GM19397 (cell line): ENCODE data around the gene ALOX15B.

Source experiments
- ATAC-seq: cut with Tn5 transposase; IDR thresholded peaks from one replicate; pipeline ENCODE4 v1.9.1; 2021; ENCODE audit warnings: mild to moderate bottlenecking, moderate library complexity; ENCODE audit not compliant: unreplicated experiment

The ALOX15B gene, protein sequence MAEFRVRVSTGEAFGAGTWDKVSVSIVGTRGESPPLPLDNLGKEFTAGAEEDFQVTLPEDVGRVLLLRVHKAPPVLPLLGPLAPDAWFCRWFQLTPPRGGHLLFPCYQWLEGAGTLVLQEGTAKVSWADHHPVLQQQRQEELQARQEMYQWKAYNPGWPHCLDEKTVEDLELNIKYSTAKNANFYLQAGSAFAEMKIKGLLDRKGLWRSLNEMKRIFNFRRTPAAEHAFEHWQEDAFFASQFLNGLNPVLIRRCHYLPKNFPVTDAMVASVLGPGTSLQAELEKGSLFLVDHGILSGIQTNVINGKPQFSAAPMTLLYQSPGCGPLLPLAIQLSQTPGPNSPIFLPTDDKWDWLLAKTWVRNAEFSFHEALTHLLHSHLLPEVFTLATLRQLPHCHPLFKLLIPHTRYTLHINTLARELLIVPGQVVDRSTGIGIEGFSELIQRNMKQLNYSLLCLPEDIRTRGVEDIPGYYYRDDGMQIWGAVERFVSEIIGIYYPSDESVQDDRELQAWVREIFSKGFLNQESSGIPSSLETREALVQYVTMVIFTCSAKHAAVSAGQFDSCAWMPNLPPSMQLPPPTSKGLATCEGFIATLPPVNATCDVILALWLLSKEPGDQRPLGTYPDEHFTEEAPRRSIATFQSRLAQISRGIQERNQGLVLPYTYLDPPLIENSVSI

DNA sequence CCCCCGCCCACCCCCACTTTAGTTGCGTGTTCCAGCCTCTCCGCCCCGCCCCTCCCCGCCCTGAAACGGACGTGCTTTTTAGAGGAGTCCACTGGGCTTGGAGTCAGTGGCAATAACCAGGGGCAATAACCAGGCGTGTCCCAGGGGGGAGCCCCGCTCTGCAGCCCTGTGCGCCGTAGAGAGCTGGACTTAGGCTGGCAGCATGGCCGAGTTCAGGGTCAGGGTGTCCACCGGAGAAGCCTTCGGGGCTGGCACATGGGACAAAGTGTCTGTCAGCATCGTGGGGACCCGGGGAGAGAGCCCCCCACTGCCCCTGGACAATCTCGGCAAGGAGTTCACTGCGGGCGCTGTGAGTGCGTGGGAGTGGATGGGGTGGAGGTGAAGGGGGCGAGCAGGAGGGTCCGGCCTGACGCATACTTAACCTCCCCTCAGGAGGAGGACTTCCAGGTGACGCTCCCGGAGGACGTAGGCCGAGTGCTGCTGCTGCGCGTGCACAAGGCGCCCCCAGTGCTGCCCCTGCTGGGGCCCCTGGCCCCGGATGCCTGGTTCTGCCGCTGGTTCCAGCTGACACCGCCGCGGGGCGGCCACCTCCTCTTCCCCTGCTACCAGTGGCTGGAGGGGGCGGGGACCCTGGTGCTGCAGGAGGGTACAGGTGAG, at the start of gene ALOX15B:
TSS of gene ALOX15B (plus strand) at position 106 of the 657 bp plus-strand sequence. CDS start at position 203, 97 bp downstream.
- no peak for ATAC-seq

DNA sequence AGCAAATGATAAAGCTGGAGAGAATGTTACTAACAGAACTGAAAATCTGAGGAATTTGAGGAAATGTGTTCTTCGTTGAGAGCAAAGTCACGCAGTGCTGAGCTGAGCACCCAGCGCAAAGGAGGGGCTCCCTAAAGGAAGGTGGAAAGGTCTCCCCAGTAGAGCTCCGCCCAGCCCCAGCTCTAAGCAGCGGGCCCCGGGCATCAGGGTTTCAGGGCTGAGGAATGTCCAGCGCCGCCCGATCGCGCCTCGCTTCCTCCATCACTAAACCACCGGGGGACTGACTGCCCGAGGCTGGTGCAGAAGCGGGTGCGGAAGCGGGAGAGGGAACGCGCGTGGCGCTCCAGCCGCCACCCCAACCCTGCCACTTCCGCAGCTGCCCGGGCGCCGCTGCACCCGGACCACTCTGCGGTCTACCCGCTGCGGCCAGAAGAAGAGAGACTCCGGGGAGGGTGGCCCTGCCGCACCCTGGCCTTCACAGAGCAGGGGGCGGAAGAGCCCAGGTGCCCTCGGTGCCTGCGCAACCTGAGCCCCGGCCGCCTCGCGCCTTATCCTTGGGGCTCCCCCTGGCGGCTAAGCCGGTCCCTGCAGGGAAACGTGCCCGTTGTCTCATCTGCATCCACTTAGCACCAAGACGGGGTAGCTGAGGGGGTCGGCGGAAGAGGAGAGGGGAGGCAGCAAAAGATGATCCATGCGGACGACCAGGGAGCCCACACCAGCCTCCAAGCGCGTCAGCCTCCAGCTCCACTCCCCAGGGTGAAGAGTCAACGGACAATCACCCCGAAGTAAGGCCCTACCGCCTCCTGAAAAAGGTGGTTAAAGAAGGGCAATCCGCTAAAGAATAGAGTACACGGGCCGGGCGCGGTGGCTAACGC, 48.8 kb upstream of the ALOX15B start:
- peak; percentile 58 for ATAC-seq

DNA sequence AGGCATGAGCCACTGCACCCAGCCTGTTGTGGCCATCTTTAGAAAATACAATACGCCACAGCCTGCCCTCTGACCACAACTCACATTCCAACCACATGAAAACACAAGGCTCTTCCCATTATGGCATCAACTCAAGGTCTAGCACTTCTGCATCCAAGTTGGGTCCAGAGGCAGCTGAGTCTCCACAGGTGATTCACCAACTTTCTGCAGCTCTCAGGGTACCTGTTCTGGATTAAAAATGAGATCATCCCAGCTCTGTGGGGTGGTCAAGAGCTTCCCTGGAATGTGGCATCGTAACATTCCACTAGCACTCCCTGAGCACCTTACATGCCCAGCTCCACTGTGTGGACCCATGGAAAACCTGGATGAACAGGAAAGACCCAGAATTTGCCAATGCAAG, 46.3 kb upstream of the ALOX15B start:
- no peak for ATAC-seq

DNA sequence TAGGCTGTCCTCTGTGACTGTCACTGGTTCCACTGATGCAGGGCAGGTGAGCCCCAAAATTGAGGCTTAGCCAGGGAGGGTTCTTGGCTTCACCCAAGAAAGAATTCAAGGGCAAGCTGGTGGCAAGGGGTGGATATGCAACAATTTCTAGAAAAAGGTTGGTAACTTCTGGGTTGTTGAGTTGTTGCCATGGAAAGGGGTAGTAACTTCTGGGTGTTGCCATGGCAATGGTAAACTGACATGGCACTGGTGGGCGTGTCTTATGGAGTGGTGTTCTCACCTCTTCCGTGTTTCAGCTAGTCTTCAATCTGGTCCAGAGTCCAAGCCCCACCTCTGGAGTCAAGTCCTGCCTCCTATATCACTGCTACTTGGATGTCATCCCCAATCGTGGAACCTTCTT, 45.9 kb upstream of the ALOX15B start:
- no peak for ATAC-seq

DNA sequence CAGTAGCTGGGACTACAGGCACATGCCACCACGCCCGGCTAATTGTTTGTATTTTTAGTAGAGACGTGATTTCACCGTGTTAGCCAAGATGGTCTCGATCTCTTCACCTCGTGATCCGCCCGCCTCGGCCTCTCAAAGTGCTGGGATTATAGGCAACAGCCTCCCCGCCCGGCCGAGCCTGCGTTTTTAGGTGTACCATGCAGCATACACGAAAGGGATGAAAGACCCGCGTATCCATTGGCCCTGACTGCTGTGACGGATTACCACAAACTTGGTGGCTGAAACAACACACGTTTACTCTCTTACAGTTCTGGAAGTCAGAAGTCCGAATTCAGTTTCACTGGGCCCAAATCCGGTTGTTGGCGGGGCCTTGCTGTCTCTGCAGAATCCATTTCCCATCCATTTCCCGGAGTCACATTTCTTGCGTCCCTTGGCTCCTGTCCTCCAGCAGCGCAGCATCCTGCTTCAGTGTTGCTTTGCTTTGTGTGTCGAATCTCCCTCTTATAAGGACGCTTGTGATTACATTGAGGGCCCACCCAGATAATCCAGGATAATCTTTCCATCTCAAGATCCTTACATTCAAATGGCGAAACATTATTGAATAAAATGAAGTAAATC, 44.8 kb upstream of the ALOX15B start:
- ATAC-seq: no peak

DNA sequence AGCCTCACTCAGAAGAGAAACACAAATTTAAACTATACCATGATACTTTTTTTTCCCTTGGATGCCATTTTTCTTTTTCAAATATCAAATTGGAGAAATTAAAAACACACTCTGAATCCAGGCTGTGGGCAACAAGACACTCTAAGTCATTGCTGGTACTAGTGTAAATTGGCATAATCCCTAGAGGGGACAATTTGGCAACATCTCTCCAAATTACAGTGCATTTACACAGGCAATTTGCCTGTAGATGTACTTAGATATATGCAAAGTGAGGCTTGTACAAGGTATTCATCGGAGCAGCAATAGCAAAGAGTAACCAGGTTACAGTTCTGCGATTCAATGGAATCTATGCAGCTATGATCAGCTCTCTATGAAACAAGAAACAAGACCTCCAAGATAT, 43.1 kb upstream of the ALOX15B start:
- ATAC-seq: no peak

DNA sequence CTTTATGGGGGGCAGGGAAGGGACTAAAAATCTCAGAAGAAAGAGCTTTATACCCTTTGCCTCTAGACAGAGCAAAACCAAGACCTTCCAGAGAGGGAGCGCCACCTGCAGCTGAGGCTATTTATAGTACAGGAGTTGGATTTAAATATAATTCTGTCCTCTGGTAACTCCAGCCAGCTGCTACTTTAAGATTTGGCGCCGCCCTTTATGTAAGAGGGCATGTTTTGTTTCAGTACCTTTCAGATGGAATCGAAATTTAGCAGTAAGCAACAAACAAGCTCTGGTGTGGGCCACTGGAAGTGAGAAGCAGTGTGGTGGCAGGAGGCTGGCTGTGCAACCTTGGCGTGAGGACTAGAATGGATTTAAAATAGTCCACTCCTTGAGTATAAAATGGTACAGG, 41.7 kb upstream of the ALOX15B start:
- ATAC-seq: no peak

DNA sequence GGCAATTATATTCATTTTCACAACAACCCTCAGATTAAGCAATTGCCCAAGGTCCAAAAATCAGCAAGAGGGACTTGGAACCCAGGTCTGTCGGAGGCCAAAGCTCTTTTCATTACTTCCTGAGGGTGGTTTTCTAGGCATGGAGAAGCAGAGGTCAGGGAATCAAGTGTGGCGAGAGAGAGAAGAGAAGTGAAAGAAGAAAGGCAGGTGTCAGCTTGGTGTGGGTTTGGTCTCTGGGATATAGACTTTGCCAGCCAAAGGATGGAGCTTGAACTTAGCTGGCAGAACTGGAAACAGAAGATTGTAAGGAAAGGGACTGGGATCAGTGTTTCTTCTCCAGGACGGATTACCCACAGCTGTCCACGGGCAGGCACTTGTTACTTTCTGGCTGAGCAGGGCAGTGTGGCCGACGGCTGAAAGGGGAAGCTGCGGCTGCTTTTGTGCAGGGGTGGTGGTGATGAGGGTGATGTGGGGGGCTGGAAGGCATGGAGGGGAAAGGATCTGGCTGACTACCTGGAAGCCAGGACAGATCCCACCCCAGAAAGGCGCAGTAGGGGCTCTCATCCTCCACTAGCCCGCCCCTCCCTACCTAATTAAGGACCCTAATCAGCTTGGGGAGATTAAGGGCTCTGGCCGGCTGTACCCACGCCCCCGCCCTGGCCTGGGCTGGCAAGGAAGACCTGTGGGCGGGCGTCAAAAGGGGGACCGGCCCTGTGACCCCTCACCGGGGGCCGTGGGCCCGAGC, 36.7 kb upstream of the ALOX15B start, which contains the start of gene GUCY2D:
TSS of gene GUCY2D (plus strand) at position 640 of the 745 bp plus-strand sequence. CDS start 433 bp downstream, outside the sequence.
- no peak for ATAC-seq

DNA sequence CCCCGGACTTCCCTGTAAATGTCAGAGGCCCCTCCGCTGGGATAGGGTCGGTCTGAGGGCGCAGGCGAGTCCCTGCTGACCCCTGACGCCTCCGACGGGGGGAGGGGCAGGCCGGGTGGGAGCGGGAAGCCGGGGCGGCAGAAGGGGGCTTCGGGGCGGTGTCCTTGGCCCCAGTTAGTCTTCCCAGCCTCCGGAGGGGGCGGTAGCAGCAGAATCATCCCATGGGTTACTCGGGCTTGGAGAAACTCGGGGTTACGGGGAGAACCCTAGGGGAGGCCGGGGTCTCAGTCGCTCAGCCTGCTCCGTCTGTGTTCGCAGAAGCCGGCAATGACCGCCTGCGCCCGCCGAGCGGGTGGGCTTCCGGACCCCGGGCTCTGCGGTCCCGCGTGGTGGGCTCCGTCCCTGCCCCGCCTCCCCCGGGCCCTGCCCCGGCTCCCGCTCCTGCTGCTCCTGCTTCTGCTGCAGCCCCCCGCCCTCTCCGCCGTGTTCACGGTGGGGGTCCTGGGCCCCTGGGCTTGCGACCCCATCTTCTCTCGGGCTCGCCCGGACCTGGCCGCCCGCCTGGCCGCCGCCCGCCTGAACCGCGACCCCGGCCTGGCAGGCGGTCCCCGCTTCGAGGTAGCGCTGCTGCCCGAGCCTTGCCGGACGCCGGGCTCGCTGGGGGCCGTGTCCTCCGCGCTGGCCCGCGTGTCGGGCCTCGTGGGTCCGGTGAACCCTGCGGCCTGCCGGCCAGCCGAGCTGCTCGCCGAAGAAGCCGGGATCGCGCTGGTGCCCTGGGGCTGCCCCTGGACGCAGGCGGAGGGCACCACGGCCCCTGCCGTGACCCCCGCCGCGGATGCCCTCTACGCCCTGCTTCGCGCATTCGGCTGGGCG, 35.9 kb upstream of the ALOX15B start:
- no peak for ATAC-seq

DNA sequence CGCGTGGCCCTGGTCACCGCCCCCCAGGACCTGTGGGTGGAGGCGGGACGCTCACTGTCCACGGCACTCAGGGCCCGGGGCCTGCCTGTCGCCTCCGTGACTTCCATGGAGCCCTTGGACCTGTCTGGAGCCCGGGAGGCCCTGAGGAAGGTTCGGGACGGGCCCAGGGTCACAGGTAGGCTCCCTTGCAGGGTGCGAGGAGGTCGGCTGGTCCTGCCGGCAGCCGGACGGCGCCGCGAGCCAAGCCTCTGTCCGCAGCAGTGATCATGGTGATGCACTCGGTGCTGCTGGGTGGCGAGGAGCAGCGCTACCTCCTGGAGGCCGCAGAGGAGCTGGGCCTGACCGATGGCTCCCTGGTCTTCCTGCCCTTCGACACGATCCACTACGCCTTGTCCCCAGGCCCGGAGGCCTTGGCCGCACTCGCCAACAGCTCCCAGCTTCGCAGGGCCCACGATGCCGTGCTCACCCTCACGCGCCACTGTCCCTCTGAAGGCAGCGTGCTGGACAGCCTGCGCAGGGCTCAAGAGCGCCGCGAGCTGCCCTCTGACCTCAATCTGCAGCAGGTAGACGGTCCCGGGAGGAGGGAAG, 35.2 kb upstream of the ALOX15B start:
- no peak for ATAC-seq

DNA sequence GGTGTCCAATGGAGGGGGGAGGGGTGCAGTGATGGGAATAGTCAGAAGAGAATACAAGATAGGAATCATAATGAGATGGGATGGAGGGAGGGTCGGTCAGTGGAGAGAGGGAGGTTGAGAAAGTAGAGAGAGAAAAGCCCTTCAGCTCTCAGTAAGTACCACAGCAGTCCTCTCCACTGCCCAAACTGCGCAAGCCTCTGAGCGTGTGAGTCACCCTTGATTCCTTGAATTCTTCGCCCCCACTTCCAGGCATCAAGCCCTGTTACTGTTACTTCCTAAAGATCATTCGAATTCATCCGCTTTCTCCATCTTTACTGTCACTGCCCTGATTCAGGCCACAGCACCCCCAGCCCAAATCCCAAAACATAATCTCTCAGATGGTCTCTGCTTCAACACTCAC, 34.0 kb upstream of the ALOX15B start:
- no peak for ATAC-seq

DNA sequence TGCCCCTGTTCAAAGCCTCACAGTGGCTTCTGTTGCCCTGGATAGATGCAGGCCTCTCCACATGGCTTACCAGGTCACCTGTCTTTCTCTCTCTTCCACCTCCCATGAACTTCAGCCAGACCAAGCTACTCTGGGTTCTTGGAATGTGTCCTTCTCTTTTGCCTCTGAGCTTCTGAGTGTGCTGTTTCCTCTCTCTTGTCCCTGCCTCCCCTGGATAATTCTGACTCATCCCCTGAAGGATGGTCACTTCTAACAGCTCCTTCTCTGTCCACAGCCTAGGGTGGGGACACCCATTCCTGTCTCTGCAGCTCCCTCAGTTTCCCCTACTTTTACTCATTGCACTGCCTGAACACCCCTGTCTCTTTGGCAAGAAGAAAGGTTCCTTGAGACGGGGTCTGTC, 33.5 kb upstream of the ALOX15B start:
- no peak for ATAC-seq

DNA sequence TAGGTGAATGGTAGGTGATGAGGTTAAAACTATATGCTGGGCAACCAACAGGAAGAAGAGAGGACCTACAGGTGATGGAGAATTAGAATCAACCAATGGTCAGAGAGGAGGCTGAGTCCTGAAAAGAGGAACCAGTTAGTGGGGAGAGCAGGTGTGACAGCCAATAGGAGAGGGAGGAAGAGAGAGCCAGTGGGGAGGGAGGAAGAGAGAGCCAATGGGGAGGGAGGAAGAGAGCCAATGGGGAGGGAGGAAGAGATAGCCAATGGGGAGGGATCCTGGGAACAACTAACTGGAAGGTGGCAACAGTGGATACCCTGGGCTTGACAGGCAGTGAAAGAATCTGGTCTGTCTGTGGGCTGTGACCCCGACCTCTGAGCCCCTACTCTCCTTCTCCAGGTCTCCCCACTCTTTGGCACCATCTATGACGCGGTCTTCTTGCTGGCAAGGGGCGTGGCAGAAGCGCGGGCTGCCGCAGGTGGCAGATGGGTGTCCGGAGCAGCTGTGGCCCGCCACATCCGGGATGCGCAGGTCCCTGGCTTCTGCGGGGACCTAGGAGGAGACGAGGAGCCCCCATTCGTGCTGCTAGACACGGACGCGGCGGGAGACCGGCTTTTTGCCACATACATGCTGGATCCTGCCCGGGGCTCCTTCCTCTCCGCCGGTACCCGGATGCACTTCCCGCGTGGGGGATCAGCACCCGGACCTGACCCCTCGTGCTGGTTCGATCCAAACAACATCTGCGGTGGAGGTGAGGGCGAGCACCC, 32.7 kb upstream of the ALOX15B start:
- no peak for ATAC-seq

DNA sequence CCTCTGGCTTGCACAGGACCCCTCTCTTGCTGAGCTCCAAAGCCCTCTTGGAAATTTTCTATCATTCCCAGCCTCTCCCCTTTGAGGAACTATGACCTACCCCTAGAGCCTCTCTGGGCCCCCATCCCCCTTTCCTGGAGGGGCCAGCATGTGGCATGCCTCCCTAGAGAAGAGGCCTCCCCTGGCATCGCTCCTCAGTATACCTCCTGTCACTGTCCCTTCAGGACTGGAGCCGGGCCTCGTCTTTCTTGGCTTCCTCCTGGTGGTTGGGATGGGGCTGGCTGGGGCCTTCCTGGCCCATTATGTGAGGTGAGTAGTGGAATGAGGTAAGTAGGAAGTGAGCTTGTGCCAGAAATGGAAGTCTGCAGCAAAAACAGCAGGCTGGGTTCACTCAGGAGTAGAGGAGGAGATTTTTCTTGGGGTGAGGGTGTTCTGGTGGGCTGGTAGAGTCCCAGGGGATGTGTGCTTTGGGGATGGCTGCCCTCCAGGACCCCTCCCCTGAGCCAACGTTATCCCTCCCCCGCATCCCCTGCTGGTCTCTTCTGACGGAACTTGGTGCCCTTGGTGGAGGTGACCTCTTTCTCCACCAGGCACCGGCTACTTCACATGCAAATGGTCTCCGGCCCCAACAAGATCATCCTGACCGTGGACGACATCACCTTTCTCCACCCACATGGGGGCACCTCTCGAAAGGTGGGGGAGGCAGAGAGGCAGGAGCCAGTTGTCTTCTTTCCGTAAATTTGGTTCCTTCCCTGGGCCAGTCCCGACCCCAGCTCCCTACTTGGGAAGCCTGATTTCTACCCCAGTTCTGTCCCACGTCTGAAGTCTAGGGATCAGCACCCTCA, 31.8 kb upstream of the ALOX15B start:
- no peak for ATAC-seq

DNA sequence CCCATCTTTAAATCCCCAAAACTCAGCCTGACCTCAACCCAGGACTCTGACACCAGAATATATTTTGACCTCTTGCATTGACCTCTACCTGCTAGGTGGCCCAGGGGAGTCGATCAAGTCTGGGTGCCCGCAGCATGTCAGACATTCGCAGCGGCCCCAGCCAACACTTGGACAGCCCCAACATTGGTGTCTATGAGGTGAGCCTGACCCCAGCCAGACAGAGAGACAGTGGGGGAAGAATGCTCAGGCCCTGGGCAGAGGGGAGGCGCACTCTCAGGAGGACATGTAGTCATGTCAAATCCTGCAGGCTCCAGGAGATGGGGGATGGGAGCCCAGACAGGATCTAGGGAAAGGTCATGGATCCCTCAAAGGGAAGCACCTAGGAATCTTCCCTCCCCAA, 31.0 kb upstream of the ALOX15B start:
- ATAC-seq: no peak

DNA sequence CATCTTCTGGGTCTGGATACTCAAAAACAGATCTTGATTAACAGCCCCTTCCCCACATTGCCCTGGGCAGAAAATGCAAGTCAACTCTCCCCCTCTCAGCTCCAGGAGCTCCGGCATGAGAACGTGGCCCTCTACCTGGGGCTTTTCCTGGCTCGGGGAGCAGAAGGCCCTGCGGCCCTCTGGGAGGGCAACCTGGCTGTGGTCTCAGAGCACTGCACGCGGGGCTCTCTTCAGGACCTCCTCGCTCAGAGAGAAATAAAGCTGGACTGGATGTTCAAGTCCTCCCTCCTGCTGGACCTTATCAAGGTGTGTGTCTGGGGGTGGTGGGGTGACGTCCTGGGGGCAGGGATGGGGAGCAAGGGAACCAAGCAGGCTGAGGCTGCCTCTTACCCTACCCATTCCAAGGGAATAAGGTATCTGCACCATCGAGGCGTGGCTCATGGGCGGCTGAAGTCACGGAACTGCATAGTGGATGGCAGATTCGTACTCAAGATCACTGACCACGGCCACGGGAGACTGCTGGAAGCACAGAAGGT, 26.7 kb upstream of the ALOX15B start:
- no peak for ATAC-seq
